GM23338 (cell line): ENCODE measurements around the gene CACNA1D.

ENCODE experiments used
- CREB1 ChIP-seq: fragments of 250-450 bp; sonication (Bioruptor Pico); IDR thresholded peaks from 2 replicates; pipeline ENCODE4 v1.5.0; 2020; ENCODE audit warnings: low read depth, mild to moderate bottlenecking, moderate library complexity
- CTCF ChIP-seq, 2 experiments: fragments of 200-600 bp in 1 of 2; sonication (generic) in 1 of 2; conservative IDR thresholded peaks; 2 replicates each; pipeline versions ENCODE4 v1.5.1 to v1.6.1; 2016 to 2017; ENCODE audit warnings: antibody characterized with exemption in 2 of 2, low read depth in 2 of 2, mild to moderate bottlenecking in 2 of 2, moderate library complexity in 1 of 2
- ETS1 ChIP-seq: IDR thresholded peaks from 2 replicates; pipeline ENCODE4 v1.6.1; 2016; ENCODE audit warnings: antibody characterized with exemption
- EZH2 ChIP-seq: fragments of 200-600 bp; sonication (generic); IDR thresholded peaks from one replicate; pipeline ENCODE4 v1.8.0; 2017; ENCODE audit warnings: antibody characterized with exemption, mild to moderate bottlenecking, low read depth; ENCODE audit not compliant: unreplicated experiment
- EZH2phosphoT487 ChIP-seq: fragments of 200-600 bp; sonication (generic); IDR thresholded peaks from one replicate; pipeline ENCODE4 v1.8.1; 2018; ENCODE audit warnings: antibody characterized with exemption; ENCODE audit not compliant: unreplicated experiment
- JUNB ChIP-seq: IDR thresholded peaks from one replicate; pipeline ENCODE4 v1.6.1; 2016; ENCODE audit warnings: antibody characterized with exemption; ENCODE audit not compliant: unreplicated experiment
- NANOG ChIP-seq: IDR thresholded peaks from 2 replicates; pipeline ENCODE4 v1.6.1; 2016; ENCODE audit warnings: antibody characterized with exemption, borderline replicate concordance
- POLR2AphosphoS5 ChIP-seq: IDR thresholded peaks from 2 replicates; pipeline ENCODE4 v1.6.1; 2016; ENCODE audit warnings: antibody characterized with exemption, low read depth
- REST ChIP-seq: IDR thresholded peaks from one replicate; pipeline ENCODE4 v1.6.1; 2018; ENCODE audit warnings: antibody characterized with exemption; ENCODE audit not compliant: unreplicated experiment
- STAT1 ChIP-seq: IDR thresholded peaks from one replicate; pipeline ENCODE4 v1.6.1; 2016; ENCODE audit warnings: antibody characterized with exemption; ENCODE audit not compliant: unreplicated experiment
- ZNF331 ChIP-seq: fragments of 250-450 bp; sonication (Bioruptor Pico); IDR thresholded peaks from 2 replicates; pipeline ENCODE4 v1.5.0; 2020; ENCODE audit warnings: low read depth, mild to moderate bottlenecking, moderate library complexity
- ZNF462 ChIP-seq: fragments of 250-450 bp; sonication (Bioruptor Pico); IDR thresholded peaks from 2 replicates; pipeline ENCODE4 v1.5.0; 2020; ENCODE audit warnings: mild to moderate bottlenecking, moderate library complexity

GRCh38 chr3:53765753-53766152, 271.3 kb downstream of the CACNA1D start:
- TF ChIP-seq CTCF (conservative IDR thresholded peaks at IDR 0.05; ENCODE audit: low read depth in 2 of 2) (no peak), EZH2phosphoT487 (no peak), CREB1 (no peak), EZH2 (no peak), POLR2AphosphoS5 (no peak), REST (no peak), ZNF462 (CRISPR knock-in tag) (no peak), NANOG (no peak), STAT1 (no peak), JUNB (no peak), ZNF331 (CRISPR knock-in tag) (no peak), ETS1 (no peak)
